ENCODE results near the gene R3HDM4. TPM values are rescaled to one million over a fixed set of nuclear protein-coding genes. Genes with fewer than 3 reads are reported as not detected.

R3HDM4 gene
- total and polyA plus RNA-seq, 10 of the 15 experiments (the other 5 are each of a cell fraction or from before 2014, with no cell fraction given): 1.3 to 65.8 (median 27.7) TPM

GRCh38 chr19:926323-926588, 13.2 kb upstream of the R3HDM4 start:
- peak overlapping the region; percentile 96 for H3K27ac ChIP-seq (ENCODE audit: control insufficient read depth, insufficient read depth)
- peak; percentile 35; the same call in 1 of the 2 replicates for TF ChIP-seq GATAD2B (conservative IDR thresholded peaks at IDR 0.05; ENCODE audit: low read depth)
- 0 out of 2 replicates have a peak, but pooled peaks have one; percentile 42 for TF ChIP-seq ZNF217 (IDR thresholded peaks at IDR 0.05)
- TF ChIP-seq NKRF (conservative IDR thresholded peaks at IDR 0.05): 0 out of 2 replicates have a peak, but pooled peaks have one; percentile 9
- TF ChIP-seq RCOR1 (conservative IDR thresholded peaks at IDR 0.05; ENCODE audit: low read depth, low read length): no peak
- TF ChIP-seq MLLT1 (IDR thresholded peaks at IDR 0.05): 0 out of 2 replicates have a peak, but pooled peaks have one; percentile 21
- no peak for TF ChIP-seq E4F1 (IDR thresholded peaks at IDR 0.05; ENCODE audit: borderline replicate concordance, partially characterized antibody)
- peaks cover 3 to 6% of the 10 kb centered on the region in 2 experiments; a peak in 3 of 4 replicates for H3K36me3 ChIP-seq (ENCODE audit: control insufficient read depth in 2 of 2, insufficient read depth in 2 of 2, low read length in 1 of 2)
- no peaks in the 10 kb centered on the region for H3K27me3 ChIP-seq (replicated peaks in 1 of 2; ENCODE audit: control insufficient read depth in 2 of 2, insufficient read depth in 2 of 2, low read length in 1 of 2)
- ChIA-PET POLR2A (no interaction called here), RAD21 (ENCODE audit: unreplicated experiment) (no interaction called here), SMC1A (ENCODE audit: uncharacterized antibody, unreplicated experiment) (no interaction called here), CTCF (no interaction called here)
- peaks cover 48% of the 10 kb centered on the region for H3K79me2 ChIP-seq (ENCODE audit: control insufficient read depth, insufficient read depth, low read length)
- H3K9me3 ChIP-seq (replicated peaks; ENCODE audit: control insufficient read depth, insufficient read depth, low read length): no peaks in the 10 kb centered on the region
- H2AFZ ChIP-seq (ENCODE audit: control insufficient read depth, low read depth, low read length): no peak overlapping the region
- peaks cover 13% of the 10 kb centered on the region for H3K4me1 ChIP-seq (ENCODE audit: control insufficient read depth, insufficient read depth, low read length)
- in situ Hi-C loops (cut with MboI) (no loop called here), intact Hi-C loops (cut with micrococcal nuclease; ENCODE audit: unreplicated experiment) (loop anchor here (10.0 kb wide), 1 partner anchor 319 kb away; the partner anchor contains the start of genes ATP5F1D and MIDN)
- no peaks in the 10 kb centered on the region for H4K20me1 ChIP-seq (ENCODE audit: control insufficient read depth, insufficient read depth)
- peak overlapping the region; percentile 97 for H3K9ac ChIP-seq (ENCODE audit: control insufficient read depth, insufficient read depth, low read length)
- FAIRE-seq (no peak), DNase-seq (ENCODE audit: low read depth, low spot score) (no peak), ATAC-seq (no peak)
- TSS peak; percentile 84 for BruUV-seq (replicated peaks)
- peak overlapping the region; percentile 99 for H3K4me3 ChIP-seq
- under 1% methylated on average over 21 of the region's 21 CpGs for whole genome bisulfite sequencing (ENCODE audit: insufficient coverage, insufficient replicate concordance, low lambda C conversion rate, missing lambda C conversion rate)
- no peak overlapping the region; the same call in 1 of the 2 replicates for H3K4me2 ChIP-seq (ENCODE audit: control insufficient read depth, insufficient read depth)

Data from GM12878 (cell line).